Liver (tissue), 9 donors: ENCODE measurements around the gene C9orf72. TPM values are rescaled to one million over a fixed set of nuclear protein-coding genes. Genes with fewer than 3 reads are reported as not detected.
A peak's percentile ranks its signal among the peaks of the same experiment; 100 is the strongest.

Experiments
- DNase-seq: peaks from one replicate; pipeline ENCODE4 v3.0.0-alpha.2; 2017; ENCODE audit warnings: low spot score
- H3K27ac ChIP-seq, 2 donors: one replicate each; pipeline ENCODE4 v1.7.0; 2013; ENCODE audit warnings: inconsistent platforms in 2 of 2, low read length in 2 of 2, control low read depth in 1 of 2, low read depth in 1 of 2, mild to moderate bottlenecking in 1 of 2
- H3K27me3 ChIP-seq, 4 donors: one replicate each; pipeline versions ENCODE4 v1.6.1 to v1.7.0; 2013; ENCODE audit warnings: low read length in 3 of 4, inconsistent platforms in 1 of 4, mild to moderate bottlenecking in 1 of 4, moderate library complexity in 1 of 4; ENCODE audit not compliant: control insufficient read depth in 4 of 4, insufficient read depth in 4 of 4
- H3K36me3 ChIP-seq, 4 donors: one replicate each; pipeline versions ENCODE4 v1.6.1 to v1.7.0; 2013; ENCODE audit warnings: low read length in 3 of 4, mild to moderate bottlenecking in 3 of 4, low read depth in 1 of 4, moderate library complexity in 1 of 4; ENCODE audit not compliant: control insufficient read depth in 4 of 4, insufficient read depth in 3 of 4
- H3K4me1 ChIP-seq, 4 donors: one replicate each; pipeline versions ENCODE4 v1.6.1 to v1.7.0; 2013; ENCODE audit warnings: low read length in 3 of 4, mild to moderate bottlenecking in 3 of 4, moderate library complexity in 1 of 4; ENCODE audit not compliant: control insufficient read depth in 4 of 4, insufficient read depth in 4 of 4
- H3K4me3 ChIP-seq, 3 donors: one replicate each; pipeline versions ENCODE4 v1.6.1 to v1.7.0; 2013; ENCODE audit warnings: low read length in 3 of 3, control low read depth in 1 of 3, low read depth in 1 of 3, mild to moderate bottlenecking in 1 of 3
- H3K9ac ChIP-seq, 2 donors: one replicate each; pipeline ENCODE4 v1.7.0; 2013; ENCODE audit warnings: low read length in 2 of 2, mild to moderate bottlenecking in 2 of 2, moderate library complexity in 2 of 2, control low read depth in 1 of 2, low read depth in 1 of 2
- H3K9me3 ChIP-seq, 4 donors: one replicate each; pipeline versions ENCODE4 v1.6.1 to v1.7.0; 2013; ENCODE audit warnings: low read length in 3 of 4; ENCODE audit not compliant: control insufficient read depth in 4 of 4
- EGR1 ChIP-seq, 2 donors: IDR thresholded peaks; 2 replicates each; pipeline ENCODE4 v1.6.1; 2016 to 2018; ENCODE audit warnings: antibody characterized with exemption in 2 of 2, low read depth in 2 of 2
- FOXA1 ChIP-seq: IDR thresholded peaks from 2 replicates; pipeline ENCODE4 v1.6.1; 2016; ENCODE audit warnings: antibody characterized with exemption
- FOXA2 ChIP-seq: IDR thresholded peaks from 2 replicates; pipeline ENCODE4 v1.6.1; 2016; ENCODE audit warnings: antibody characterized with exemption
- GABPA ChIP-seq, 2 donors: IDR thresholded peaks in 1 of 2; conservative IDR thresholded peaks in 1 of 2; 2 replicates each; pipeline ENCODE4 v1.6.1; 2016; ENCODE audit warnings: antibody characterized with exemption in 2 of 2, mild to moderate bottlenecking in 1 of 2, moderate library complexity in 1 of 2
- HNF4A ChIP-seq, 2 donors: conservative IDR thresholded peaks; 2 replicates each; pipeline ENCODE4 v1.6.1; 2016; ENCODE audit warnings: antibody characterized with exemption in 2 of 2, mild to moderate bottlenecking in 2 of 2
- HNF4G ChIP-seq: IDR thresholded peaks from 2 replicates; pipeline ENCODE4 v1.6.1; 2016; ENCODE audit warnings: antibody characterized with exemption
- JUND ChIP-seq, 2 donors: IDR thresholded peaks; 2 replicates each; pipeline ENCODE4 v1.6.1; 2016; ENCODE audit warnings: antibody characterized with exemption in 2 of 2
- NR2F2 ChIP-seq: IDR thresholded peaks from 2 replicates; pipeline ENCODE4 v1.6.1; 2016; ENCODE audit warnings: antibody characterized with exemption
- RAD21 ChIP-seq, 2 donors: IDR thresholded peaks; 2 replicates each; pipeline ENCODE4 v1.6.1; 2016; ENCODE audit warnings: antibody characterized with exemption in 2 of 2, mild to moderate bottlenecking in 2 of 2
- RXRA ChIP-seq, 2 donors: IDR thresholded peaks; 2 replicates each; pipeline ENCODE4 v1.6.1; 2017 to 2018; ENCODE audit warnings: antibody characterized with exemption in 2 of 2, mild to moderate bottlenecking in 1 of 2
- SP1 ChIP-seq: IDR thresholded peaks from 2 replicates; pipeline ENCODE4 v1.6.1; 2018; ENCODE audit warnings: antibody characterized with exemption, mild to moderate bottlenecking
- TAF1 ChIP-seq: conservative IDR thresholded peaks from 2 replicates; pipeline ENCODE4 v1.6.1; 2016; ENCODE audit warnings: antibody characterized with exemption, mild to moderate bottlenecking
- YY1 ChIP-seq: IDR thresholded peaks from 2 replicates; pipeline ENCODE4 v1.6.1; 2016; ENCODE audit warnings: antibody characterized with exemption, mild to moderate bottlenecking
- WGBS: extraction: QIAGEN DNeasy Blood & Tissue Kit; methylation state at CpG from one replicate; pipeline ENCODE4 v1.1.7; 2013; 5-methylcytosine and 5-hydroxymethylcytosine counted together
- polyA plus RNA-seq, 2 donors: library from polyadenylated mRNA; stranded (reverse) in 1 of 2; unstranded in 1 of 2; fragments of 200-250 nt in 1 of 2; fragments of >200 nt in 1 of 2; fragmentation: Nextera tagmentation in 1 of 2; extraction: Ambion mirVana in 1 of 2; gene quantifications; one replicate each; pipeline versions ENCODE4 v1.2.1 to v1.2.3, GENCODE V29; 2013 to 2015
- total RNA-seq, 2 donors: library from RNA; depleted of rRNA; stranded (reverse); fragments of >200 nt; gene quantifications; one replicate each; pipeline ENCODE4 v1.2.3, GENCODE V29; 2014
- TF ChIP-seq, protein P1 (sequence below): IDR thresholded peaks from 2 replicates; pipeline ENCODE4 v1.6.1; 2016; ENCODE audit warnings: antibody characterized with exemption
- TF ChIP-seq, protein P2 (sequence below): fragments of 150-350 bp; IDR thresholded peaks from 2 replicates; pipeline ENCODE4 v1.5.1; 2017; ENCODE audit warnings: improper control_type of control experiment, low read depth, low read length; ENCODE audit not compliant: missing input control
- TF ChIP-seq, protein P3 (sequence below): IDR thresholded peaks from 2 replicates; pipeline ENCODE4 v1.6.1; 2016; ENCODE audit warnings: antibody characterized with exemption
- TF ChIP-seq, protein P4 (sequence below): IDR thresholded peaks from 2 replicates; pipeline ENCODE4 v1.6.1; 2016; ENCODE audit warnings: antibody characterized with exemption
- donor health status: healthy.
- donor health status: healthy.
- donor health status: healthy.
- donor health status: healthy.
- donor health status: healthy.

C9orf72 gene
- total and polyA plus RNA-seq, 4 donors: 2.8 to 14.1 (median 8.6) TPM

DNA sequence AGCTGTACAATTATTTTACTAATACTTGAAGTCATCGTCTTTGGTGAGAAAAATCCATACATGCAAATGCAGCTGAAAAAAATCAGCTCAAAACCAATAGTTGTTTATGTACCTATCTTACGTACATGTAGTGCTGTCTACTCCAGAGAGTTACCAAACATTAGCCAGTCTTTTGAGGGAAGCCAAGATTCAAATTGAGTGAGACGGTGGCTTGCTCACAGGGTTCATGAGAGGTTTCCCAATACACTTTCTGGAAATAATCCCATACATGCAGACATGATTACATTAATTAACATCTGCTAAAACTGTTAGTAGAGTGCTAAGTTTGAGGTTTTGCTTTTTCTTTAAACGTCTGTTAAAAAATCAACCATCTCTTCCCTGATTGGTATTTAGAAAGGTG is 2.3 kb downstream of the C9orf72 start:
- Histone ChIP-seq H3K36me3 (no peaks in the 10 kb centered on the region), H3K4me3 (no peak overlapping the region), H3K9me3 (no peaks in the 10 kb centered on the region), H3K27ac (peak overlapping the region in 1 of 2 donors; percentile 98), H3K27me3 (no peaks in the 10 kb centered on the region), H3K4me1 (peaks cover 0 to 32% (median 11%) of the 10 kb centered on the region in 4 donors), H3K9ac (no peak overlapping the region)
- TF ChIP-seq RXRA (IDR thresholded peaks at IDR 0.05) (peak in 1 of 2 donors; percentile 5), HNF4G (no peak)
- TF ChIP-seq, protein P1, sequence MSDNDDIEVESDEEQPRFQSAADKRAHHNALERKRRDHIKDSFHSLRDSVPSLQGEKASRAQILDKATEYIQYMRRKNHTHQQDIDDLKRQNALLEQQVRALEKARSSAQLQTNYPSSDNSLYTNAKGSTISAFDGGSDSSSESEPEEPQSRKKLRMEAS: no peak
- TF ChIP-seq, protein P2, sequence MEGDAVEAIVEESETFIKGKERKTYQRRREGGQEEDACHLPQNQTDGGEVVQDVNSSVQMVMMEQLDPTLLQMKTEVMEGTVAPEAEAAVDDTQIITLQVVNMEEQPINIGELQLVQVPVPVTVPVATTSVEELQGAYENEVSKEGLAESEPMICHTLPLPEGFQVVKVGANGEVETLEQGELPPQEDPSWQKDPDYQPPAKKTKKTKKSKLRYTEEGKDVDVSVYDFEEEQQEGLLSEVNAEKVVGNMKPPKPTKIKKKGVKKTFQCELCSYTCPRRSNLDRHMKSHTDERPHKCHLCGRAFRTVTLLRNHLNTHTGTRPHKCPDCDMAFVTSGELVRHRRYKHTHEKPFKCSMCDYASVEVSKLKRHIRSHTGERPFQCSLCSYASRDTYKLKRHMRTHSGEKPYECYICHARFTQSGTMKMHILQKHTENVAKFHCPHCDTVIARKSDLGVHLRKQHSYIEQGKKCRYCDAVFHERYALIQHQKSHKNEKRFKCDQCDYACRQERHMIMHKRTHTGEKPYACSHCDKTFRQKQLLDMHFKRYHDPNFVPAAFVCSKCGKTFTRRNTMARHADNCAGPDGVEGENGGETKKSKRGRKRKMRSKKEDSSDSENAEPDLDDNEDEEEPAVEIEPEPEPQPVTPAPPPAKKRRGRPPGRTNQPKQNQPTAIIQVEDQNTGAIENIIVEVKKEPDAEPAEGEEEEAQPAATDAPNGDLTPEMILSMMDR: no peak
- 56% methylated on average over 4 of the region's 4 CpGs for WGBS
- DNase-seq: no peak

DNA sequence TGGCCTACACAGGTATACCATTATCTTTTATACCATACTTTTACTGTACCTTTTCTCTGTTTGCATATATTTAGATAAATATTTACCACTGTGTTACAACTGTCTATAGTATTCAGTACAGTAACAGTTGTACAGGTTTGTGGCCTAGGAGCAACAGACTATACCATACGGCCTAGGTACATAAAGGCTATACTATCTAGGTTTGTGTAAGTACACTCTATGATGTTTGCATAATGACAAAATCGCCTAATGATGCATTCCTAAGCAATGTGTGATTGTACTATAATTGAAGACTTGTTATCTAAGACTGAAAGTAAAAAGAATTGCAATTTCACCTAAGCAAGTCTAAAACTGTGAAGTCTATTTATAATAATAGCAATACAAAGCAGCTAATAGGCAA is 3.9 kb downstream of the C9orf72 start:
- no peaks in the 10 kb centered on the region for H3K9me3 ChIP-seq
- no peak for DNase-seq
- no peaks in the 10 kb centered on the region for H3K27me3 ChIP-seq
- H3K36me3 ChIP-seq: peaks cover 0 to 8% (median 0%) of the 10 kb centered on the region in 4 donors
- TF ChIP-seq GABPA (IDR thresholded peaks at IDR 0.05 in 1 of 2, conservative IDR thresholded peaks at IDR 0.05 in 1 of 2) (no peak), RXRA (IDR thresholded peaks at IDR 0.05) (no peak), JUND (IDR thresholded peaks at IDR 0.05) (no peak), RAD21 (IDR thresholded peaks at IDR 0.05) (no peak), FOXA2 (no peak), YY1 (no peak), TAF1 (no peak), NR2F2 (no peak)
- TF ChIP-seq, protein P1: no peak
- TF ChIP-seq, protein P3, sequence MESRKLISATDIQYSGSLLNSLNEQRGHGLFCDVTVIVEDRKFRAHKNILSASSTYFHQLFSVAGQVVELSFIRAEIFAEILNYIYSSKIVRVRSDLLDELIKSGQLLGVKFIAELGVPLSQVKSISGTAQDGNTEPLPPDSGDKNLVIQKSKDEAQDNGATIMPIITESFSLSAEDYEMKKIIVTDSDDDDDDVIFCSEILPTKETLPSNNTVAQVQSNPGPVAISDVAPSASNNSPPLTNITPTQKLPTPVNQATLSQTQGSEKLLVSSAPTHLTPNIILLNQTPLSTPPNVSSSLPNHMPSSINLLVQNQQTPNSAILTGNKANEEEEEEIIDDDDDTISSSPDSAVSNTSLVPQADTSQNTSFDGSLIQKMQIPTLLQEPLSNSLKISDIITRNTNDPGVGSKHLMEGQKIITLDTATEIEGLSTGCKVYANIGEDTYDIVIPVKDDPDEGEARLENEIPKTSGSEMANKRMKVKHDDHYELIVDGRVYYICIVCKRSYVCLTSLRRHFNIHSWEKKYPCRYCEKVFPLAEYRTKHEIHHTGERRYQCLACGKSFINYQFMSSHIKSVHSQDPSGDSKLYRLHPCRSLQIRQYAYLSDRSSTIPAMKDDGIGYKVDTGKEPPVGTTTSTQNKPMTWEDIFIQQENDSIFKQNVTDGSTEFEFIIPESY: no peak
- H3K4me3 ChIP-seq: no peak overlapping the region
- H3K4me1 ChIP-seq: peaks cover 0 to 33% (median 16%) of the 10 kb centered on the region in 4 donors
- WGBS: 81% methylated on average over 2 of the region's 2 CpGs
- no peak overlapping the region for H3K9ac ChIP-seq
- no peak overlapping the region for H3K27ac ChIP-seq

DNA sequence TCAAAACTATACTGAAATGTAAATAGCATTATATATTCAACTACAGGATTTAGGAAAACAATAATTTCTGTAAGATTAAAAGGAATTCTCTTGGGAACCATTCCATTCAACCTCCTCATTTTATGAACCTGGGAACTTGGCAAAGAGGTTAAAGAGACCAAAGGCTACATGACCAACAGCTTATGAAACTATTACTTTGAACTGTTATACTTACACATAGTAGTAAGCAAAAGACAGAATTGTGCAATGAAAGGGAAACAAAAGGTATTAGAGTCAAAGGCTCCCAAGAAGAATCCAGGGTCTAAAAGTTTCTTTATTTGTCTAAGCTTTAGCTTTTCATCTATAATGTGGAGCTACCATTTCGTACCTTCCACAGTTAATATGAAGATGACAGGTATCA is 7.2 kb downstream of the C9orf72 start:
- H3K27ac ChIP-seq: peak overlapping the region; percentile 32 to 33
- WGBS: 46% methylated on average over 1 of the region's 1 CpG
- H3K9me3 ChIP-seq: no peaks in the 10 kb centered on the region
- TF ChIP-seq JUND (IDR thresholded peaks at IDR 0.05): peak; percentile 63 to 65
- TF ChIP-seq, protein P4, sequence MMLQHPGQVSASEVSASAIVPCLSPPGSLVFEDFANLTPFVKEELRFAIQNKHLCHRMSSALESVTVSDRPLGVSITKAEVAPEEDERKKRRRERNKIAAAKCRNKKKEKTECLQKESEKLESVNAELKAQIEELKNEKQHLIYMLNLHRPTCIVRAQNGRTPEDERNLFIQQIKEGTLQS: peak; percentile 42
- no peak for TF ChIP-seq NR2F2
- TF ChIP-seq FOXA2: peak; percentile 47
- peak in 1 of 2 donors; percentile 34 for TF ChIP-seq GABPA (IDR thresholded peaks at IDR 0.05 in 1 of 2, conservative IDR thresholded peaks at IDR 0.05 in 1 of 2)
- peak; percentile 76 for TF ChIP-seq HNF4G
- no peak for TF ChIP-seq FOXA1
- peak; percentile 60 for TF ChIP-seq YY1
- TF ChIP-seq RAD21 (IDR thresholded peaks at IDR 0.05): peak in 1 of 2 donors; percentile 26
- TF ChIP-seq TAF1: no peak
- peak; percentile 89 to 95 for TF ChIP-seq HNF4A (conservative IDR thresholded peaks at IDR 0.05)
- TF ChIP-seq SP1: peak; percentile 78
- peak in 1 of 2 donors; percentile 48 for TF ChIP-seq EGR1 (IDR thresholded peaks at IDR 0.05; ENCODE audit: low read depth in 2 of 2)
- peak; percentile 83 to 85 for TF ChIP-seq RXRA (IDR thresholded peaks at IDR 0.05)
- TF ChIP-seq, protein P2: no peak
- TF ChIP-seq, protein P3: peak; percentile 61

More for the DNA sequence above, 7.2 kb downstream of the C9orf72 start:
- Histone ChIP-seq H3K9ac (no peak overlapping the region), H3K4me1 (peaks cover 0 to 16% (median 10%) of the 10 kb centered on the region in 4 donors), H3K4me3 (no peak overlapping the region), H3K36me3 (peaks cover 0 to 12% (median 7%) of the 10 kb centered on the region in 4 donors), H3K27me3 (no peaks in the 10 kb centered on the region)
- no peak for DNase-seq
